Astrocyte (in vitro differentiated cells and primary cell): ENCODE measurements around the gene PRIMPOL.

Source experiments
- CTCF ChIP-seq: IDR thresholded peaks from 2 replicates; pipeline ENCODE4 v1.5.1; 2011; ENCODE audit warnings: low read depth, mild to moderate bottlenecking, inconsistent platforms, low read length, moderate library complexity; ENCODE audit not compliant: insufficient read depth
- EZH2 ChIP-seq: IDR thresholded peaks from 2 replicates; pipeline ENCODE4 v1.6.1; 2012; ENCODE audit warnings: mild to moderate bottlenecking, low read length, inconsistent platforms; ENCODE audit not compliant: insufficient read depth

DNA sequence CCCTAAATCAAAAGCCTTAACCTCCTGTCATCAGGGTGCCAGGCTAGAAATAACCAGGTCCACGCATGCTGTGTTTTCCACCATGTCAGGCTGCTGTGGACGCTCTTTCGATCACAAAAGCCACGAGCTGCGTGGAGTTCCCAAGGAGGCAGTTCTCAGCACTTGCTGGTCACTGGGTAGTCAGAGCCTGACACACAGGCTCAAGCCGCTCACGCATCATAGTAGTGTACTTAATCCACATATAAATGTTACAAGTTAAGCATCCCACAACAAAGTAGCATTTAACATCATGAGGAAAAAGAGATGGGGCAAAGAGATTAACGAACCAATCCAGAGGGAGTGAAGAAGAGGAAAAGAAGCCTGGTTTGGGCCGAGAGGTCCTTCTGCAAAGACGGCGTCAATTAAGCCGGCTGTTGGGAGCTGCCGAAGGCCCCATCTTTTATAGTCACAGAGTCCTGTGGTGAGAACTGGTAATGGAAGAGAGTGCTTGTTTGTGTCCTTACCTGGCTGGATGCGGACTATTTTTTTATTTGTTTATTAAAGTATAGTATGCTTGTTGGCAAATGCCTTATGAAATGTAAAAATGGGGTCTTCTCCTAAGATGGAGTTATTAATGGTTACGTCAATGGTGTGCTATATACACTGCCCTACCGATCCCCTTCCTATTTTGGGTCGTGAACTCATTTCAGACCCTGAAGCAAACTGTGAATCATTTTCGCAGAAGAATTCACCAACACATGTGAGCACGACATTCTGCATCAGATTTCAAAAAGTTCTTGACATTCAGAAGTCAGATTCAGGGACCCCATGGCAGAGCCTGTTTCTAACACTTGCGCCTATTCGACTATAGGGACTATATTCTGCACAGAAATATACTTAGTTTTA is 675 bp downstream of the PRIMPOL start:
- TF ChIP-seq CTCF, result no peak
- no peak for TF ChIP-seq EZH2
